Measurements from ENCODE around the gene KPTN. TPM values are rescaled to one million over a fixed set of nuclear protein-coding genes. Genes with fewer than 3 reads are reported as not detected.

KPTN gene
- total RNA-seq, 2 donors from 2014 or later, result 14.7 to 22.9 TPM

GRCh38 chr19:47464675-47465419 is 19.2 kb downstream of the KPTN start:
- Histone ChIP-seq H3K36me3 (ENCODE audit: control insufficient read depth, insufficient read depth, low read length) (no peaks in the 10 kb centered on the region), H3K27me3 (ENCODE audit: control insufficient read depth, insufficient read depth, low read length, poor library complexity, severe bottlenecking) (no peaks in the 10 kb centered on the region), H3K4me1 (ENCODE audit: control insufficient read depth, insufficient read depth, low read length) (no peaks in the 10 kb centered on the region), H3K4me3 (ENCODE audit: low read length) (no peak overlapping the region), H3K27ac (ENCODE audit: low read depth, low read length) (no peak overlapping the region), H3K9ac (ENCODE audit: extremely low read depth, low read length, poor library complexity, severe bottlenecking) (no peak overlapping the region), H3K9me3 (ENCODE audit: control insufficient read depth, low read length) (no peaks in the 10 kb centered on the region)
- H3K36me3 Mint-ChIP-seq (ENCODE audit: low read depth), result no peaks in the 10 kb centered on the region
- no peak for TF ChIP-seq CTCF (conservative IDR thresholded peaks at IDR 0.05)
- peaks cover 6% of the 10 kb centered on the region for H3K4me1 Mint-ChIP-seq
- no peak overlapping the region for H3K4me3 Mint-ChIP-seq
- WGBS, 2 experiments (ENCODE audit: insufficient coverage in 1 of 2, insufficient read length in 1 of 2), result 80 to 84% methylated on average over 10 of the region's 10 CpGs
- no peaks in the 10 kb centered on the region for H3K9me3 Mint-ChIP-seq
- no peak overlapping the region for H3K27ac Mint-ChIP-seq
- H3K27me3 Mint-ChIP-seq (ENCODE audit: insufficient read depth), result peaks cover 26% of the 10 kb centered on the region
- no peak for DNase-seq

- H3K36me3 ChIP-seq (ENCODE audit: control insufficient read depth, insufficient read depth, low read length), result no peaks in the 10 kb centered on the region
- no peak for TF ChIP-seq CTCF (conservative IDR thresholded peaks at IDR 0.05)
- Mint-ChIP-seq H3K36me3 (ENCODE audit: low read depth) (no peaks in the 10 kb centered on the region), H3K27ac (no peak overlapping the region), H3K27me3 (ENCODE audit: insufficient read depth) (peaks cover 5% of the 10 kb centered on the region), H3K4me3 (no peak overlapping the region), H3K9me3 (no peaks in the 10 kb centered on the region), H3K4me1 (peaks cover 1% of the 10 kb centered on the region)
- H3K27me3 ChIP-seq (ENCODE audit: control insufficient read depth, insufficient read depth, low read length, poor library complexity, severe bottlenecking), result peaks cover 11% of the 10 kb centered on the region
- WGBS, 2 experiments (ENCODE audit: insufficient coverage in 1 of 2, insufficient read length in 1 of 2), result 91 to 100% methylated on average over 2 to 4 of the region's 5 CpGs
- no peaks in the 10 kb centered on the region for H3K4me1 ChIP-seq (ENCODE audit: control insufficient read depth, insufficient read depth, low read length)
- no peak overlapping the region for H3K9ac ChIP-seq (ENCODE audit: extremely low read depth, low read length, poor library complexity, severe bottlenecking)
- H3K27ac ChIP-seq (ENCODE audit: low read depth, low read length), result no peak overlapping the region
- H3K4me3 ChIP-seq (ENCODE audit: low read length), result no peak overlapping the region
- H3K9me3 ChIP-seq (ENCODE audit: control insufficient read depth, low read length), result no peaks in the 10 kb centered on the region
- DNase-seq, result no peak
Measured at GRCh38 chr19:47461876-47462275, 22.1 kb downstream of the KPTN start.

- Mint-ChIP-seq H3K4me3 (no peak overlapping the region), H3K4me1 (no peaks in the 10 kb centered on the region), H3K36me3 (ENCODE audit: low read depth) (no peaks in the 10 kb centered on the region), H3K9me3 (peaks cover 13% of the 10 kb centered on the region), H3K27me3 (ENCODE audit: insufficient read depth) (peaks cover 27% of the 10 kb centered on the region), H3K27ac (no peak overlapping the region)
- DNase-seq, result no peak
- Histone ChIP-seq H3K4me1 (ENCODE audit: control insufficient read depth, insufficient read depth, low read length) (no peaks in the 10 kb centered on the region), H3K9ac (ENCODE audit: extremely low read depth, low read length, poor library complexity, severe bottlenecking) (no peak overlapping the region), H3K27me3 (ENCODE audit: control insufficient read depth, insufficient read depth, low read length, poor library complexity, severe bottlenecking) (peaks cover 11% of the 10 kb centered on the region), H3K4me3 (ENCODE audit: low read length) (no peak overlapping the region), H3K27ac (ENCODE audit: low read depth, low read length) (no peak overlapping the region), H3K36me3 (ENCODE audit: control insufficient read depth, insufficient read depth, low read length) (no peaks in the 10 kb centered on the region), H3K9me3 (ENCODE audit: control insufficient read depth, low read length) (peaks cover 10% of the 10 kb centered on the region)
- TF ChIP-seq CTCF (conservative IDR thresholded peaks at IDR 0.05), result no peak
- 93% methylated on average over 8 of the region's 14 CpGs; no CpG with 5 or more reads in 1 of the 2 experiments for WGBS, 2 experiments (ENCODE audit: insufficient coverage in 1 of 2, insufficient read length in 1 of 2)
Measured at GRCh38 chr19:47459477-47459876, 24.5 kb downstream of the KPTN start.
